HG02571 (cell line): ENCODE data around the gene UGGT2.
"Not testable (repeated sequence)": the region's sequence is repeated elsewhere in the genome, so short reads cannot be mapped to it uniquely, and the experiment has no call there.

Experiments used
- ATAC-seq: cut with Tn5 transposase; IDR thresholded peaks from one replicate; pipeline ENCODE4 v1.9.1; 2021; ENCODE audit warnings: mild to moderate bottlenecking, moderate library complexity; ENCODE audit not compliant: unreplicated experiment

The UGGT2 gene

GRCh38 chr13:95906999-95907398, 146.2 kb downstream of the UGGT2 start:
- ATAC-seq, result no peak

GRCh38 chr13:95903569-95903968, 149.6 kb downstream of the UGGT2 start:
- ATAC-seq, result no peak

GRCh38 chr13:95902741-95903140, 150.5 kb downstream of the UGGT2 start:
- no peak for ATAC-seq

GRCh38 chr13:95898256-95898655, 154.9 kb downstream of the UGGT2 start:
- no peak for ATAC-seq

GRCh38 chr13:95896301-95896700, 156.9 kb downstream of the UGGT2 start:
- ATAC-seq, result no peak

- ATAC-seq, result no peak
Measured at GRCh38 chr13:95893861-95894260, 159.3 kb downstream of the UGGT2 start.

- no peak for ATAC-seq
Measured at GRCh38 chr13:95882121-95882520, 171.1 kb downstream of the UGGT2 start.

GRCh38 chr13:95880331-95880730, 172.9 kb downstream of the UGGT2 start:
- ATAC-seq, result no peak

GRCh38 chr13:95874286-95874685, 178.9 kb downstream of the UGGT2 start:
- ATAC-seq, result no peak

GRCh38 chr13:95870421-95870820, 182.8 kb downstream of the UGGT2 start:
- no peak for ATAC-seq

- no peak for ATAC-seq
Measured at GRCh38 chr13:95865080-95865615, 188.1 kb downstream of the UGGT2 start.

GRCh38 chr13:95862408-95862807, 190.8 kb downstream of the UGGT2 start:
- ATAC-seq, result no peak

GRCh38 chr13:95861296-95861695, 191.9 kb downstream of the UGGT2 start:
- ATAC-seq, result no peak

GRCh38 chr13:95858286-95859075, 194.7 kb downstream of the UGGT2 start:
- ATAC-seq, result no peak

GRCh38 chr13:95845656-95846055, 207.5 kb downstream of the UGGT2 start:
- ATAC-seq, result not testable (repeated sequence)

- ATAC-seq, result no peak
Measured at GRCh38 chr13:95842898-95843297, 210.3 kb downstream of the UGGT2 start.

- no peak for ATAC-seq
Measured at GRCh38 chr13:95841894-95842293, 211.3 kb downstream of the UGGT2 start.

- peak; percentile 85 for ATAC-seq
Measured at GRCh38 chr13:95834134-95834765, 219.0 kb downstream of the UGGT2 start.

GRCh38 chr13:95833719-95834118, 219.5 kb downstream of the UGGT2 start:
- no peak for ATAC-seq

GRCh38 chr13:95833126-95833525, 220.1 kb downstream of the UGGT2 start:
- ATAC-seq, result no peak

GRCh38 chr13:95822303-95822702, 230.9 kb downstream of the UGGT2 start:
- no peak for ATAC-seq

GRCh38 chr13:95814495-95814894, 238.7 kb downstream of the UGGT2 start:
- ATAC-seq, result no peak
